ENCODE results near the gene CFAP157. TPM values are rescaled to one million over a fixed set of nuclear protein-coding genes. Genes with fewer than 3 reads are reported as not detected.
A peak's percentile ranks its signal among the peaks of the same experiment; 100 is the strongest.

CFAP157 gene
- polyA plus RNA-seq, 1 of the 3 experiments (the other 2 are of a cell fraction), result 0.25 TPM

GRCh38 chr9:127694890-127695720 lies 11.7 kb upstream of the CFAP157 start:
- DNase-seq, result no peak
- Histone ChIP-seq H3K4me1 (ENCODE audit: control insufficient read depth in 1 of 2, insufficient read depth in 2 of 2, low read depth in 1 of 2, low read length in 1 of 2) (peaks cover 0 to 8% of the 10 kb centered on the region in 2 experiments; a peak in 1 of 4 replicates), H3K4me3 (ENCODE audit: low read depth in 2 of 2, low read length in 1 of 2) (no peak overlapping the region), H3F3A (replicated peaks; ENCODE audit: insufficient read depth) (peaks cover 14% of the 10 kb centered on the region), H2AFZ (ENCODE audit: low read depth) (no peak overlapping the region), H3K79me2 (ENCODE audit: insufficient read depth) (no peaks in the 10 kb centered on the region), H3K4me2 (no peak overlapping the region), H3K27me3 (ENCODE audit: insufficient read depth) (no peaks in the 10 kb centered on the region), H3K27ac (ENCODE audit: low read depth in 2 of 2, low read length in 1 of 2) (peak overlapping the region in 1 of 2 experiments; percentile 48; a peak in 2 of 4 replicates), H3K36me3 (replicated peaks in 1 of 2; ENCODE audit: control insufficient read depth in 1 of 2, insufficient read depth in 2 of 2, low read length in 1 of 2) (peaks cover 8 to 21% of the 10 kb centered on the region in 2 experiments), H3K9me2 (no peaks in the 10 kb centered on the region), H4K20me1 (ENCODE audit: insufficient read depth) (no peaks in the 10 kb centered on the region), H3K9ac (no peak overlapping the region), H3K9me3 (no peaks in the 10 kb centered on the region)
- CTCF ChIA-PET, result interaction anchor here (0.9 kb wide), 1 partner anchor 335 kb away, joined by 3 read pairs; no protein-coding TSS in a partner anchor
- no peak for TF ChIP-seq EP300 (IDR thresholded peaks at IDR 0.05; ENCODE audit: borderline replicate concordance in 1 of 2, low read depth in 1 of 2, low read length in 1 of 2)
- no peak for TF ChIP-seq RCOR1 (IDR thresholded peaks at IDR 0.05; ENCODE audit: low read length)
- no peak for TF ChIP-seq REST (IDR thresholded peaks at IDR 0.05; ENCODE audit: low read depth, low read length)
- TF ChIP-seq NFIC (IDR thresholded peaks at IDR 0.05; ENCODE audit: borderline replicate concordance), result no peak
- no peak for TF ChIP-seq POLR2AphosphoS5 (IDR thresholded peaks at IDR 0.05; ENCODE audit: low read depth, low read length)
- TF ChIP-seq RAD21 (IDR thresholded peaks at IDR 0.05; ENCODE audit: low read length), result no peak
- no peak for TF ChIP-seq ELF1 (IDR thresholded peaks at IDR 0.05)
- no peak for TF ChIP-seq GATA2 (CRISPR knock-in tag; IDR thresholded peaks at IDR 0.05)
- TF ChIP-seq EZH2phosphoT487 (IDR thresholded peaks at IDR 0.05; ENCODE audit: borderline replicate concordance, low read depth), result no peak
- no peak for TF ChIP-seq FOXJ3 (CRISPR knock-in tag; IDR thresholded peaks at IDR 0.05)
- TF ChIP-seq FOSL2 (IDR thresholded peaks at IDR 0.05; ENCODE audit: borderline replicate concordance, low read depth), result no peak
- TF ChIP-seq RXRA (IDR thresholded peaks at IDR 0.05; ENCODE audit: borderline replicate concordance, low read depth), result no peak
- 66% methylated on average over 9 of the region's 9 CpGs for WGBS (ENCODE audit: low lambda C conversion rate)
- POLR2A ChIA-PET, result interaction anchor here (1.2 kb wide), 1 partner anchor 30 kb away, joined by 3 read pairs; no protein-coding TSS in a partner anchor

GRCh38 chr9:127697575-127697974 lies 9.2 kb upstream of the CFAP157 start:
- no peak overlapping the region for H3K27ac ChIP-seq (ENCODE audit: low read depth in 2 of 2, low read length in 1 of 2)
- CTCF ChIA-PET, result no interaction called here
- H3K9me2 ChIP-seq, result no peaks in the 10 kb centered on the region
- POLR2A ChIA-PET, result no interaction called here
- TF ChIP-seq RAD21 (IDR thresholded peaks at IDR 0.05; ENCODE audit: low read length), result no peak
- TF ChIP-seq ELF1 (IDR thresholded peaks at IDR 0.05), result no peak
- H3K4me1 ChIP-seq (ENCODE audit: control insufficient read depth in 1 of 2, insufficient read depth in 2 of 2, low read depth in 1 of 2, low read length in 1 of 2), result peaks cover 0 to 14% of the 10 kb centered on the region in 2 experiments; a peak in 1 of 4 replicates
- H2AFZ ChIP-seq (ENCODE audit: low read depth), result no peak overlapping the region
- no peaks in the 10 kb centered on the region for H3K36me3 ChIP-seq (replicated peaks in 1 of 2; ENCODE audit: control insufficient read depth in 1 of 2, insufficient read depth in 2 of 2, low read length in 1 of 2)
- no peaks in the 10 kb centered on the region for H3K27me3 ChIP-seq (ENCODE audit: insufficient read depth)
- no peak overlapping the region for H3K9ac ChIP-seq
- no peaks in the 10 kb centered on the region for H3K79me2 ChIP-seq (ENCODE audit: insufficient read depth)
- H3K4me2 ChIP-seq, result no peak overlapping the region
- H3K9me3 ChIP-seq, result no peaks in the 10 kb centered on the region
- 92% methylated on average over 5 of the region's 5 CpGs for WGBS (ENCODE audit: low lambda C conversion rate)
- H3K4me3 ChIP-seq (ENCODE audit: low read depth in 2 of 2, low read length in 1 of 2), result no peak overlapping the region
- DNase-seq, result no peak
- H3F3A ChIP-seq (replicated peaks; ENCODE audit: insufficient read depth), result peaks cover 14% of the 10 kb centered on the region
- H4K20me1 ChIP-seq (ENCODE audit: insufficient read depth), result no peaks in the 10 kb centered on the region
